ENCODE measurements around the gene CNGA2. TPM values are rescaled to one million over a fixed set of nuclear protein-coding genes. Genes with fewer than 3 reads are reported as not detected.

CNGA2 gene
- total RNA-seq, 2 donors from 2014 or later = not detected

GRCh38 chrX:151738751-151739150 is 4.2 kb downstream of the CNGA2 start:
- WGBS, 2 experiments (ENCODE audit: insufficient coverage in 1 of 2, insufficient read length in 1 of 2) = 90% methylated on average over 7 of the region's 7 CpGs; no CpG with 5 or more reads in 1 of the 2 experiments
- no peaks in the 10 kb centered on the region for H3K4me1 Mint-ChIP-seq
- TF ChIP-seq, protein P1, sequence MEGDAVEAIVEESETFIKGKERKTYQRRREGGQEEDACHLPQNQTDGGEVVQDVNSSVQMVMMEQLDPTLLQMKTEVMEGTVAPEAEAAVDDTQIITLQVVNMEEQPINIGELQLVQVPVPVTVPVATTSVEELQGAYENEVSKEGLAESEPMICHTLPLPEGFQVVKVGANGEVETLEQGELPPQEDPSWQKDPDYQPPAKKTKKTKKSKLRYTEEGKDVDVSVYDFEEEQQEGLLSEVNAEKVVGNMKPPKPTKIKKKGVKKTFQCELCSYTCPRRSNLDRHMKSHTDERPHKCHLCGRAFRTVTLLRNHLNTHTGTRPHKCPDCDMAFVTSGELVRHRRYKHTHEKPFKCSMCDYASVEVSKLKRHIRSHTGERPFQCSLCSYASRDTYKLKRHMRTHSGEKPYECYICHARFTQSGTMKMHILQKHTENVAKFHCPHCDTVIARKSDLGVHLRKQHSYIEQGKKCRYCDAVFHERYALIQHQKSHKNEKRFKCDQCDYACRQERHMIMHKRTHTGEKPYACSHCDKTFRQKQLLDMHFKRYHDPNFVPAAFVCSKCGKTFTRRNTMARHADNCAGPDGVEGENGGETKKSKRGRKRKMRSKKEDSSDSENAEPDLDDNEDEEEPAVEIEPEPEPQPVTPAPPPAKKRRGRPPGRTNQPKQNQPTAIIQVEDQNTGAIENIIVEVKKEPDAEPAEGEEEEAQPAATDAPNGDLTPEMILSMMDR (conservative IDR thresholded peaks at IDR 0.05) = no peak
- no peak overlapping the region for H3K27ac Mint-ChIP-seq
- no peak overlapping the region for H3K9ac ChIP-seq (ENCODE audit: extremely low read depth, low read length, poor library complexity, severe bottlenecking)
- no peak overlapping the region for H3K4me3 ChIP-seq (ENCODE audit: low read length)
- DNase-seq = no peak
- peaks cover 83% of the 10 kb centered on the region for H3K9me3 Mint-ChIP-seq
- H3K9me3 ChIP-seq (ENCODE audit: control insufficient read depth, low read length) = no peaks in the 10 kb centered on the region
- H3K4me1 ChIP-seq (ENCODE audit: control insufficient read depth, insufficient read depth, low read length) = no peaks in the 10 kb centered on the region
- no peak overlapping the region for H3K4me3 Mint-ChIP-seq
- H3K36me3 ChIP-seq (ENCODE audit: control insufficient read depth, insufficient read depth, low read length) = no peaks in the 10 kb centered on the region
- H3K27me3 Mint-ChIP-seq (ENCODE audit: insufficient read depth) = peaks cover 1% of the 10 kb centered on the region
- H3K27ac ChIP-seq (ENCODE audit: low read depth, low read length) = no peak overlapping the region
- no peaks in the 10 kb centered on the region for H3K36me3 Mint-ChIP-seq (ENCODE audit: low read depth)
- H3K27me3 ChIP-seq (ENCODE audit: control insufficient read depth, insufficient read depth, low read length, poor library complexity, severe bottlenecking) = no peaks in the 10 kb centered on the region

- Histone ChIP-seq H3K9ac (ENCODE audit: extremely low read depth, low read length, poor library complexity, severe bottlenecking) (no peak overlapping the region), H3K27me3 (ENCODE audit: control insufficient read depth, insufficient read depth, low read length, poor library complexity, severe bottlenecking) (no peaks in the 10 kb centered on the region), H3K4me1 (ENCODE audit: control insufficient read depth, insufficient read depth, low read length) (no peaks in the 10 kb centered on the region), H3K4me3 (ENCODE audit: low read length) (no peak overlapping the region), H3K36me3 (ENCODE audit: control insufficient read depth, insufficient read depth, low read length) (no peaks in the 10 kb centered on the region), H3K9me3 (ENCODE audit: control insufficient read depth, low read length) (no peaks in the 10 kb centered on the region), H3K27ac (ENCODE audit: low read depth, low read length) (no peak overlapping the region)
- WGBS, 2 experiments (ENCODE audit: insufficient coverage in 1 of 2, insufficient read length in 1 of 2) = 76% methylated on average over 4 of the region's 4 CpGs; no CpG with 5 or more reads in 1 of the 2 experiments
- H3K4me1 Mint-ChIP-seq = no peaks in the 10 kb centered on the region
- no peak overlapping the region for H3K4me3 Mint-ChIP-seq
- no peaks in the 10 kb centered on the region for H3K36me3 Mint-ChIP-seq (ENCODE audit: low read depth)
- H3K27me3 Mint-ChIP-seq (ENCODE audit: insufficient read depth) = no peaks in the 10 kb centered on the region
- DNase-seq = no peak
- no peak overlapping the region for H3K27ac Mint-ChIP-seq
- peaks cover 84% of the 10 kb centered on the region for H3K9me3 Mint-ChIP-seq
- TF ChIP-seq, protein P1 (conservative IDR thresholded peaks at IDR 0.05) = no peak
Observed at GRCh38 chrX:151741606-151742005, 7.1 kb downstream of the CNGA2 start.

DNA sequence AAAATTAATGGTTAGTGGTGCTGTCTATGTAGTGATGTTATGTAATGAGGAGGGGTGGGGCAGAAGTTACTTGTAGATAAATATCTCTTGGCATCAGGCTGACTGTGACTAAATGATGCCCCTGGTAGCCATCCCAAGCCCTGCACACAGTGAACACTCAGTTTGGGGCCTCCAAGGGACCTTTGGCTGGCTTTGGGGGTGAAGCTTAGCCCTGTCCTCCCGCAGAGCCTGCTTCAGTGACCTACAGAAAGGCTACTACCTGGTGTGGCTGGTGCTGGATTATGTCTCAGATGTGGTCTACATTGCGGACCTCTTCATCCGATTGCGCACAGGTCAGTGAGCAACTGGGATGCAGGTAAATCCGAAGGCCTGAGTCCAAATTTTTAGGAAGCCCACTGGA is 7.8 kb downstream of the CNGA2 start:
- WGBS, 2 experiments (ENCODE audit: insufficient coverage in 1 of 2, insufficient read length in 1 of 2) = 90 to 100% methylated on average over 3 to 5 of the region's 5 CpGs
- Mint-ChIP-seq H3K27me3 (ENCODE audit: insufficient read depth) (no peaks in the 10 kb centered on the region), H3K9me3 (peaks cover 82% of the 10 kb centered on the region), H3K4me1 (no peaks in the 10 kb centered on the region), H3K36me3 (ENCODE audit: low read depth) (no peaks in the 10 kb centered on the region), H3K27ac (no peak overlapping the region), H3K4me3 (no peak overlapping the region)
- no peaks in the 10 kb centered on the region for H3K9me3 ChIP-seq (ENCODE audit: control insufficient read depth, low read length)
- TF ChIP-seq, protein P1 (conservative IDR thresholded peaks at IDR 0.05) = no peak
- no peak overlapping the region for H3K4me3 ChIP-seq (ENCODE audit: low read length)
- no peak overlapping the region for H3K27ac ChIP-seq (ENCODE audit: low read depth, low read length)
- H3K27me3 ChIP-seq (ENCODE audit: control insufficient read depth, insufficient read depth, low read length, poor library complexity, severe bottlenecking) = no peaks in the 10 kb centered on the region
- DNase-seq = no peak
- no peak overlapping the region for H3K9ac ChIP-seq (ENCODE audit: extremely low read depth, low read length, poor library complexity, severe bottlenecking)
- no peaks in the 10 kb centered on the region for H3K4me1 ChIP-seq (ENCODE audit: control insufficient read depth, insufficient read depth, low read length)
- H3K36me3 ChIP-seq (ENCODE audit: control insufficient read depth, insufficient read depth, low read length) = no peaks in the 10 kb centered on the region

All from endodermal cell (in vitro differentiated cells).